ENCODE results near the gene TRAK2. TPM values are rescaled to one million over a fixed set of nuclear protein-coding genes. Genes with fewer than 3 reads are reported as not detected.

The TRAK2 gene
- total and polyA plus RNA-seq, 2 of the 13 experiments (the other 11 are each of a cell fraction or from before 2014, with no cell fraction given): 7.7 to 21.0 TPM

DNA sequence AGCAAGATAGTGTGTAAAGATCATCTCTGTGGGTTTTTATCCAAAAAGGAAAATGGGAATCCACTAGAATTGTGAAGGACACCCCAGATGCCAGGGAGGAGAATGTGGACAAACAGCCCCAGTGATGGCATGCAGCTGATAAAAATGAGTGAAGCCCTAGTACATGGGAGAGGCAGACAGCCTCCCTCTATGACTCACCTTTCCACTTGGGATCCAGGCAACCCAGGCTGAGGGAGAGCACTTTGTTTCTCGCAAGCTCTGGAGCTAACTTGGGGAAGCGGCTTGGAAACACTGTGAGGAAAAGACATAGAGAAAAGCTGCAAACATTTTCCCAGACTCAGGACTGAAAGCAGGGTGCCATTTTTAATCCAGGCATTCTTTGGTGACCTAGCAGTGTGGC is 88.9 kb downstream of the TRAK2 start:
- DNase-seq (ENCODE audit: low spot score) (no peak), FAIRE-seq (no peak), ATAC-seq (no peak)
- Histone ChIP-seq H2AFZ (ENCODE audit: low read length) (no peak overlapping the region), H3K4me1 (ENCODE audit: insufficient read depth, low read length) (peaks cover 2% of the 10 kb centered on the region), H4K20me1 (ENCODE audit: insufficient read depth, low read length) (no peaks in the 10 kb centered on the region), H3K4me3 (replicated peaks in 1 of 3; ENCODE audit: insufficient read depth in 1 of 3, low read depth in 2 of 3, low read length in 3 of 3) (no peak overlapping the region), H3K4me2 (ENCODE audit: low read depth, low read length) (no peak overlapping the region), H3K9me3 (ENCODE audit: low read length) (peaks cover 16% of the 10 kb centered on the region), H3K79me2 (ENCODE audit: insufficient read depth, low read length) (no peaks in the 10 kb centered on the region), H3K36me3 (replicated peaks in 1 of 2; ENCODE audit: control insufficient read depth in 1 of 2, insufficient read depth in 2 of 2, low read length in 2 of 2) (no peaks in the 10 kb centered on the region), H3K9ac (ENCODE audit: insufficient read depth, low read depth, low read length) (no peak overlapping the region), H3K27ac (ENCODE audit: extremely low read length, insufficient read depth, low read length) (no peak overlapping the region), H3K27me3 (ENCODE audit: control insufficient read depth in 1 of 2, insufficient read depth in 2 of 2, low read length in 2 of 2) (no peaks in the 10 kb centered on the region)
- intact Hi-C loops (cut with micrococcal nuclease; ENCODE audit: unreplicated experiment) (no loop called here), in situ Hi-C loops (cut with HindIII; ENCODE audit: extremely low pct_ligation_motif_present, low pct_unique_long_range_greater_than_20kb) (loop anchor here (5.0 kb wide), 1 partner anchor 120 kb away; no protein-coding TSS in a partner anchor)
- 100% methylated on average over 2 of the region's 2 CpGs for WGBS (ENCODE audit: low lambda C conversion rate)
- CTCF ChIA-PET (ENCODE audit: low intra/inter-chr PET ratio, low total read pairs): interaction anchor here (4.3 kb wide), 1 partner anchor 126 kb away, joined by 37 read pairs; no protein-coding TSS in a partner anchor
- no peak for TF ChIP-seq ZFP36L2 (CRISPR knock-in tag; IDR thresholded peaks at IDR 0.05)
- TF ChIP-seq, protein P1, sequence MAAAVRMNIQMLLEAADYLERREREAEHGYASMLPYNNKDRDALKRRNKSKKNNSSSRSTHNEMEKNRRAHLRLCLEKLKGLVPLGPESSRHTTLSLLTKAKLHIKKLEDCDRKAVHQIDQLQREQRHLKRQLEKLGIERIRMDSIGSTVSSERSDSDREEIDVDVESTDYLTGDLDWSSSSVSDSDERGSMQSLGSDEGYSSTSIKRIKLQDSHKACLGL (CRISPR knock-in tag; IDR thresholded peaks at IDR 0.05): no peak
- no peak for TF ChIP-seq ZNF317 (CRISPR knock-in tag; IDR thresholded peaks at IDR 0.05)
- TF ChIP-seq ZNF761 (CRISPR knock-in tag; conservative IDR thresholded peaks at IDR 0.05): no peak
- TF ChIP-seq IKZF4 (CRISPR knock-in tag; IDR thresholded peaks at IDR 0.05; ENCODE audit: borderline replicate concordance, low read depth, not compliant biosample characterization): no peak
- TF ChIP-seq ZNF569 (CRISPR knock-in tag; IDR thresholded peaks at IDR 0.05; ENCODE audit: borderline replicate concordance): no peak
- POLR2A ChIA-PET: no interaction called here
- no TSS peak for BruUV-seq (replicated peaks)

GRCh38 chr2:201361078-201361733 is 90.1 kb downstream of the TRAK2 start:
- Histone ChIP-seq H4K20me1 (ENCODE audit: insufficient read depth, low read length) (no peaks in the 10 kb centered on the region), H3K9me3 (ENCODE audit: low read length) (peaks cover 16% of the 10 kb centered on the region), H3K4me3 (replicated peaks in 1 of 3; ENCODE audit: insufficient read depth in 1 of 3, low read depth in 2 of 3, low read length in 3 of 3) (no peak overlapping the region), H3K4me1 (ENCODE audit: insufficient read depth, low read length) (peaks cover 9% of the 10 kb centered on the region), H3K4me2 (ENCODE audit: low read depth, low read length) (no peak overlapping the region), H2AFZ (ENCODE audit: low read length) (no peak overlapping the region), H3K27ac (ENCODE audit: extremely low read length, insufficient read depth, low read length) (no peak overlapping the region), H3K27me3 (ENCODE audit: control insufficient read depth in 1 of 2, insufficient read depth in 2 of 2, low read length in 2 of 2) (no peaks in the 10 kb centered on the region), H3K9ac (ENCODE audit: insufficient read depth, low read depth, low read length) (no peak overlapping the region), H3K79me2 (ENCODE audit: insufficient read depth, low read length) (no peaks in the 10 kb centered on the region), H3K36me3 (replicated peaks in 1 of 2; ENCODE audit: control insufficient read depth in 1 of 2, insufficient read depth in 2 of 2, low read length in 2 of 2) (no peaks in the 10 kb centered on the region)
- DNase-seq (ENCODE audit: low spot score) (no peak), FAIRE-seq (no peak), ATAC-seq (no peak)
- no TSS peak for BruUV-seq (replicated peaks)
- WGBS (ENCODE audit: low lambda C conversion rate): 90% methylated on average over 2 of the region's 2 CpGs
- ChIA-PET CTCF (ENCODE audit: low intra/inter-chr PET ratio, low total read pairs) (interaction anchor here (4.3 kb wide), 1 partner anchor 125 kb away, joined by 37 read pairs; no protein-coding TSS in a partner anchor), POLR2A (no interaction called here)
- intact Hi-C loops (cut with micrococcal nuclease; ENCODE audit: unreplicated experiment): no loop called here
- in situ Hi-C loops (cut with HindIII; ENCODE audit: extremely low pct_ligation_motif_present, low pct_unique_long_range_greater_than_20kb): loop anchor here (5.0 kb wide), 1 partner anchor 119 kb away; no protein-coding TSS in a partner anchor
- TF ChIP-seq SRSF1 (optimal IDR thresholded peaks at IDR 0.05; ENCODE audit: low read depth, low read length) (no peak), CEBPB (IDR thresholded peaks at IDR 0.05; ENCODE audit: borderline replicate concordance, low read depth, low read length) (peak; percentile 58; the same call in 1 of the 2 replicates), ZNF678 (CRISPR knock-in tag; IDR thresholded peaks at IDR 0.05) (no peak), CCDC6 (CRISPR knock-in tag; IDR thresholded peaks at IDR 0.05) (no peak), TCF7 (IDR thresholded peaks at IDR 0.05; ENCODE audit: low read depth) (no peak), TCF12 (IDR thresholded peaks at IDR 0.05) (no peak), TCF12 (CRISPR knock-in tag; IDR thresholded peaks at IDR 0.05) (no peak), CHCHD3 (CRISPR knock-in tag; IDR thresholded peaks at IDR 0.05) (no peak)

All from HepG2 (cell line).